Glutamatergic neuron (in vitro differentiated cells): ENCODE data around the gene EML6. TPM values are rescaled to one million over a fixed set of nuclear protein-coding genes. Genes with fewer than 3 reads are reported as not detected.

Experiments used
- DNase-seq: peaks from one replicate; pipeline ENCODE4 v3.0.0; 2022
- H3K27ac Mint-ChIP-seq: one replicate; pipeline ENCODE4 v1.8.0; 2020; ENCODE audit warnings: mild to moderate bottlenecking, mixed read lengths, inconsistent platforms; ENCODE audit not compliant: unreplicated experiment
- H3K27me3 Mint-ChIP-seq: one replicate; pipeline ENCODE4 v1.8.0; 2020; ENCODE audit warnings: mild to moderate bottlenecking, moderate library complexity, mixed read lengths, inconsistent platforms; ENCODE audit not compliant: unreplicated experiment
- H3K36me3 Mint-ChIP-seq: one replicate; pipeline ENCODE4 v1.8.0; 2020; ENCODE audit warnings: mild to moderate bottlenecking, mixed read lengths, inconsistent platforms; ENCODE audit not compliant: unreplicated experiment
- H3K4me1 Mint-ChIP-seq: one replicate; pipeline ENCODE4 v1.8.0; 2020; ENCODE audit warnings: mild to moderate bottlenecking, low read depth, mixed read lengths, inconsistent platforms; ENCODE audit not compliant: unreplicated experiment
- H3K4me3 Mint-ChIP-seq: one replicate; pipeline ENCODE4 v1.8.0; 2020; ENCODE audit warnings: mild to moderate bottlenecking, mixed read lengths, inconsistent platforms; ENCODE audit not compliant: unreplicated experiment
- H3K9me3 Mint-ChIP-seq: one replicate; pipeline ENCODE4 v1.8.0; 2020; ENCODE audit warnings: mild to moderate bottlenecking, moderate library complexity, mixed read lengths, inconsistent platforms; ENCODE audit not compliant: unreplicated experiment
- total RNA-seq: library from RNA; stranded (reverse); fragmentation: NEBNext Ultra II Directional; extraction: Animal tissue kit (Norgen Biotek cat#: 25700); gene quantifications from one replicate; pipeline ENCODE4 v1.2.1, GENCODE V29; 2021; ENCODE audit not compliant: unreplicated experiment
- TF ChIP-seq, protein P1 (sequence below): fragments of 200-600 bp; sonication (generic); IDR thresholded peaks from one replicate; pipeline ENCODE4 v1.5.0; 2021; ENCODE audit not compliant: partially characterized antibody, unreplicated experiment

The EML6 gene
- total RNA-seq, 1 donor from 2014 or later: 0.91 TPM

DNA sequence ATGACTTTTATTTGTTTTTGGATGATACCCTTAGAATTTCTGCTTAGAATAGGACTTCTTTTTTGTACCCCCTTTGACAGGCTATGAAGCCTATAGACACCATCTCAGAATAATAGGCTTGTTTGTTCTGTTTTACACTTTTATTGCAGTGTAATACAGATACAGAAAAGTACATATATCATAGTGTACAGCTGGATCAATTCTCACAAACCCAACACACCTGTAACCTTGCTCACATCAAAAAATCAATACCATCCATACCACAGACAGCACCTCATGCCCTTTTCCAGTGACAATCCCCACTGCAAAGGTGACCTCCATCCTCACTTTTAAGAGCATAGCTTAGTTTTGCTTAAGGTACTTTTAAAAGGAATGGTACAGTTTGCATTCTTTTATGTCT is 14.8 kb downstream of the EML6 start:
- Mint-ChIP-seq H3K4me1 (no peaks in the 10 kb centered on the region), H3K27ac (no peak overlapping the region), H3K9me3 (peaks cover 2% of the 10 kb centered on the region), H3K27me3 (peaks cover 2% of the 10 kb centered on the region), H3K36me3 (peaks cover 10% of the 10 kb centered on the region), H3K4me3 (no peak overlapping the region)
- TF ChIP-seq, protein P1, sequence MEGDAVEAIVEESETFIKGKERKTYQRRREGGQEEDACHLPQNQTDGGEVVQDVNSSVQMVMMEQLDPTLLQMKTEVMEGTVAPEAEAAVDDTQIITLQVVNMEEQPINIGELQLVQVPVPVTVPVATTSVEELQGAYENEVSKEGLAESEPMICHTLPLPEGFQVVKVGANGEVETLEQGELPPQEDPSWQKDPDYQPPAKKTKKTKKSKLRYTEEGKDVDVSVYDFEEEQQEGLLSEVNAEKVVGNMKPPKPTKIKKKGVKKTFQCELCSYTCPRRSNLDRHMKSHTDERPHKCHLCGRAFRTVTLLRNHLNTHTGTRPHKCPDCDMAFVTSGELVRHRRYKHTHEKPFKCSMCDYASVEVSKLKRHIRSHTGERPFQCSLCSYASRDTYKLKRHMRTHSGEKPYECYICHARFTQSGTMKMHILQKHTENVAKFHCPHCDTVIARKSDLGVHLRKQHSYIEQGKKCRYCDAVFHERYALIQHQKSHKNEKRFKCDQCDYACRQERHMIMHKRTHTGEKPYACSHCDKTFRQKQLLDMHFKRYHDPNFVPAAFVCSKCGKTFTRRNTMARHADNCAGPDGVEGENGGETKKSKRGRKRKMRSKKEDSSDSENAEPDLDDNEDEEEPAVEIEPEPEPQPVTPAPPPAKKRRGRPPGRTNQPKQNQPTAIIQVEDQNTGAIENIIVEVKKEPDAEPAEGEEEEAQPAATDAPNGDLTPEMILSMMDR: no peak
- no peak for DNase-seq

DNA sequence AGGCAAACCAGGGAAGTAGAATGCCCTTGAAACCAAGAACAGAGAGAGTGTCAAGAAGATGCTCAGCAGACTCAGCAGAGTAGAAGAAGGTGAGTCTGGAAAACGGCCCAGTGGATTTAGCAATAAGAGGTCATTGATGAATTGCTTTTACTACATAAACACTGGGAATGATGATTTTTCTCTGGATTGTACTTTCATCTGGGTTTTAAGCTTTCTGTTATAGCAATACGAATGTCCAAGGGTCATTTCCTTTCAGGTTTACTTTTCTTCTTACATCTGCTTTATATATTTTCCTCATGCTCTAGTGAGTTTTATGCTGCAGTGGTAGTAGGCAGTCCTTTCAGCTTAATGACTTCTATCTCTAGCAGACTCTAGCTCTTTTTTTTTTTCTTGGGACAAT is 16.9 kb downstream of the EML6 start:
- Mint-ChIP-seq H3K27me3 (peaks cover 2% of the 10 kb centered on the region), H3K9me3 (no peaks in the 10 kb centered on the region), H3K4me1 (no peaks in the 10 kb centered on the region), H3K27ac (no peak overlapping the region), H3K4me3 (no peak overlapping the region), H3K36me3 (peaks cover 5% of the 10 kb centered on the region)
- DNase-seq: no peak
- TF ChIP-seq, protein P1: no peak

DNA sequence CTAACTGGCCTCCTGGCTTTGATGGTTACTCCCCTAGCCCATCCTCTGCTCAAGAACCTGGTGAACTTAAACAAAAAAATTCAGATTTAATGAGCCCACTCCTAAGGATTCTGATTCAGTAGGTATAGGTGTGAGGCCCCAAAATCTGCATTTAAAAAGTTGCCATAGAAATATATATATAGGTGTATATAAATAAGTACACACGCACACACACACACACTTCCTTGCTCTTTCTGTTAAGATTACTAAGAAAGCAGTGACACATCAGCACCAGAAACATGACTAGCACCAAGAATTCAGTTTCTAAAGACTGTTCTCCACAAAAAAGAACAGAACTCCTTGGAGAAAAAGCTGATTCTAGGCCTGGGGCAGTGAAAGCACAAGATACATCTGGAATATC is 17.8 kb downstream of the EML6 start:
- H3K4me1 Mint-ChIP-seq: no peaks in the 10 kb centered on the region
- H3K27ac Mint-ChIP-seq: no peak overlapping the region
- TF ChIP-seq, protein P1: no peak
- no peak for DNase-seq
- H3K4me3 Mint-ChIP-seq: no peak overlapping the region
- H3K27me3 Mint-ChIP-seq: peaks cover 2% of the 10 kb centered on the region
- no peaks in the 10 kb centered on the region for H3K9me3 Mint-ChIP-seq
- H3K36me3 Mint-ChIP-seq: peaks cover 5% of the 10 kb centered on the region

GRCh38 chr2:54750040-54750439 is 26.6 kb downstream of the EML6 start:
- Mint-ChIP-seq H3K9me3 (no peaks in the 10 kb centered on the region), H3K4me1 (no peaks in the 10 kb centered on the region), H3K36me3 (no peaks in the 10 kb centered on the region), H3K27ac (no peak overlapping the region), H3K4me3 (no peak overlapping the region), H3K27me3 (no peaks in the 10 kb centered on the region)
- DNase-seq: no peak
- TF ChIP-seq, protein P1: no peak

GRCh38 chr2:54752439-54752838 is 29.0 kb downstream of the EML6 start:
- Mint-ChIP-seq H3K27ac (no peak overlapping the region), H3K36me3 (no peaks in the 10 kb centered on the region), H3K27me3 (no peaks in the 10 kb centered on the region), H3K4me1 (no peaks in the 10 kb centered on the region), H3K9me3 (no peaks in the 10 kb centered on the region), H3K4me3 (no peak overlapping the region)
- TF ChIP-seq, protein P1: no peak
- no peak for DNase-seq
